HUES6 (cell line): ENCODE data around the gene KAT7.

Experiments
- H3K27ac ChIP-seq: 2 replicates; pipeline ENCODE4 v1.7.0; 2013; ENCODE audit warnings: low read depth, mild to moderate bottlenecking, low read length, inconsistent platforms
- H3K27me3 ChIP-seq: 2 replicates; pipeline ENCODE4 v1.6.1; 2013; ENCODE audit warnings: low read length; ENCODE audit not compliant: control insufficient read depth, insufficient read depth
- H3K36me3 ChIP-seq: 2 replicates; pipeline ENCODE4 v1.6.1; 2013; ENCODE audit warnings: low read length; ENCODE audit not compliant: control insufficient read depth, insufficient read depth
- H3K4me1 ChIP-seq: 2 replicates; pipeline ENCODE4 v1.6.1; 2013; ENCODE audit warnings: low read length; ENCODE audit not compliant: control insufficient read depth, insufficient read depth
- H3K4me3 ChIP-seq: 2 replicates; pipeline ENCODE4 v1.5.1; 2013; ENCODE audit warnings: low read depth, low read length
- H3K9ac ChIP-seq: one replicate; pipeline ENCODE4 v1.6.1; 2013; ENCODE audit warnings: mild to moderate bottlenecking, low read length
- H3K9me3 ChIP-seq: 2 replicates; pipeline ENCODE4 v1.6.1; 2013; ENCODE audit warnings: low read depth, low read length; ENCODE audit not compliant: control insufficient read depth, insufficient read depth

Gene KAT7

GRCh38 chr17:49783071-49783715 lies 5.3 kb upstream of the KAT7 start:
- Histone ChIP-seq H3K36me3 (no peaks in the 10 kb centered on the region), H3K9ac (no peak overlapping the region), H3K27me3 (no peaks in the 10 kb centered on the region; the same call in 1 of the 2 replicates), H3K4me3 (no peak overlapping the region), H3K27ac (no peak overlapping the region), H3K9me3 (no peaks in the 10 kb centered on the region), H3K4me1 (no peaks in the 10 kb centered on the region; the same call in 1 of the 2 replicates)

DNA sequence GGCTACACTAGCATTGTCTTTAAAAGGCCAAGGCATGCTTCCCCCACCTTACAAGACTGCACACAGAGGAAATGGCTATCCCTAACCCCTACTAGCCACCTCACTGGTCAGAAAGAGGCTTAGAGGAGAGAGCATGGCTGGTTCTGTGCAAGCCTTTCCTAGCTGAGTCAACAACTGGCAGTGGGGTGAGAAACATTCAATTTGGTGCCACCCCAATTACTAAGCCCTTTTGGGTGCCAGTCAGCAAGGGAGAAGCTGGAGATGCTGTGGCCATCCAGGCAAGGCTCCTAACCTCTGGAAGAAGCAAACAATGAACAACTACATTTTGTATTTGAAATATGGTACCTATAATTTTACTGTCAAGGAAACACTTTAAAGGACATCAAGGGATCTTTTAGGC lies 4.7 kb upstream of the KAT7 start:
- Histone ChIP-seq H3K27ac (no peak overlapping the region), H3K36me3 (no peaks in the 10 kb centered on the region), H3K9ac (no peak overlapping the region), H3K9me3 (no peaks in the 10 kb centered on the region), H3K27me3 (no peaks in the 10 kb centered on the region; the same call in 1 of the 2 replicates), H3K4me1 (no peaks in the 10 kb centered on the region; the same call in 1 of the 2 replicates), H3K4me3 (no peak overlapping the region)

GRCh38 chr17:49784636-49785035 lies 3.8 kb upstream of the KAT7 start:
- Histone ChIP-seq H3K27me3 (no peaks in the 10 kb centered on the region; the same call in 1 of the 2 replicates), H3K36me3 (0 out of 2 replicates have a peak, but pooled peaks cover 2% of the 10 kb centered on the region), H3K4me1 (peaks cover 3% of the 10 kb centered on the region; the same call in 1 of the 2 replicates), H3K4me3 (no peak overlapping the region), H3K9ac (no peak overlapping the region), H3K27ac (no peak overlapping the region), H3K9me3 (no peaks in the 10 kb centered on the region)

GRCh38 chr17:49787884-49788477 lies 500 bp upstream of the KAT7 start:
- peaks cover 20% of the 10 kb centered on the region for H3K36me3 ChIP-seq
- H3K4me3 ChIP-seq, result peak overlapping the region; percentile 93
- peak overlapping the region; percentile 59 for H3K9ac ChIP-seq
- H3K27me3 ChIP-seq, result no peaks in the 10 kb centered on the region; the same call in 1 of the 2 replicates
- peaks cover 6% of the 10 kb centered on the region; the same call in 1 of the 2 replicates for H3K4me1 ChIP-seq
- H3K9me3 ChIP-seq, result no peaks in the 10 kb centered on the region
- peak overlapping the region; percentile 35; the same call in 1 of the 2 replicates for H3K27ac ChIP-seq

DNA sequence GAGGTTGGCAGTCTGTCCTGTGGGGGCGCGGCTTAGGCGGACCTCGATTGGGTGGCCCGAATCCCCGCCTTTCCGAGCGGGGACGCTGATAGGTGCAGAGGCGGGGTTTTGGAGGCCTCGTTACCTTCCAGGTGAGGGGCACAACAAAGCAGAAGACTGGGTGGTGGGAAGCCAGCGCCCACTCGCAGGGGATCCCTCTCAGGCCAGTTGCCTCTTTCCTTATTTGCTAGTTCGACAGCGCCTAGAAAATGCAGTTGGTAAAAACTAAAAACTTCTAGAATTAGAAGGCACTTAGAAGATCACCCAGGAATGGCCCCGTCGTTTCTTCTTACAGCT lies 730 bp downstream of the KAT7 start:
- Histone ChIP-seq H3K9ac (no peak overlapping the region), H3K36me3 (peaks cover 27% of the 10 kb centered on the region), H3K4me3 (peak overlapping the region; percentile 61), H3K9me3 (no peaks in the 10 kb centered on the region), H3K27me3 (no peaks in the 10 kb centered on the region; the same call in 1 of the 2 replicates), H3K4me1 (peaks cover 6% of the 10 kb centered on the region; the same call in 1 of the 2 replicates), H3K27ac (no peak overlapping the region)

GRCh38 chr17:49793309-49793708 lies 4.8 kb downstream of the KAT7 start:
- H3K9me3 ChIP-seq, result no peaks in the 10 kb centered on the region
- no peak overlapping the region for H3K27ac ChIP-seq
- H3K36me3 ChIP-seq, result peaks cover 62% of the 10 kb centered on the region
- no peak overlapping the region for H3K4me3 ChIP-seq
- H3K9ac ChIP-seq, result no peak overlapping the region
- H3K27me3 ChIP-seq, result no peaks in the 10 kb centered on the region
- peaks cover 6% of the 10 kb centered on the region; the same call in 1 of the 2 replicates for H3K4me1 ChIP-seq

DNA sequence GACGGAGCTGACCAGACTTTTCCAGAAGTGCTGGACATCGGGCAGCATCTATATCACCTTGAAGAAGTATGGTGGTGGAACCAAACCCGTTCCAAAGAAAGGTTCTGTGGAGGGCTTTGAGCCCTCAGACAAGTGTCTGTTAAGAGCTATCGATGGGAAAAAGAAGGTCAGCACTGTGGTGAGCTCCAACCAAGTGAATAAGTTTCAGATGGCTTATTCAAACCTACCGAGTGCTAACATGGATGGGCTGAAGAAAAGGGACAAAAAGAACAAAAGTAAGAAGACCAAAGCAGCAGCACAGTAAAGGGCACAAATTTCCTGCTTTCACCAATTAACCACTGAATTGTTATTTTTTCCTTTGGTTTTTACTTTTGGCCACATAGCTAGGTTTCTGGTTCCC lies 6.9 kb downstream of the KAT7 start:
- Histone ChIP-seq H3K27me3 (no peaks in the 10 kb centered on the region), H3K9ac (no peak overlapping the region), H3K27ac (no peak overlapping the region), H3K9me3 (no peaks in the 10 kb centered on the region), H3K36me3 (peaks cover 74% of the 10 kb centered on the region), H3K4me3 (no peak overlapping the region), H3K4me1 (no peaks in the 10 kb centered on the region)

DNA sequence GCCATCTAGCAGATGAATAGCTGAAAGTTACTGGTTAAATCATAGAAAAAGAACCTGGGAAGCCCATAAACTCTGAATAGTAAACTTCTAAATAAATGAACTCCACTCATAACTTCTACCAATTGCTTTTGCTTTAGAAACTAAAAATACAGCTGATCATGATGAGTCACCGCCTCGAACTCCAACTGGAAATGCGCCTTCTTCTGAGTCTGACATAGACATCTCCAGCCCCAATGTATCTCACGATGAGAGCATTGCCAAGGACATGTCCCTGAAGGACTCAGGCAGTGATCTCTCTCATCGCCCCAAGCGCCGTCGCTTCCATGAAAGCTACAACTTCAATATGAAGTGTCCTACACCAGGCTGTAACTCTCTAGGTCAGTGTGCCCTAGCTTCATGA lies 9.7 kb downstream of the KAT7 start:
- H3K4me1 ChIP-seq, result no peaks in the 10 kb centered on the region
- H3K4me3 ChIP-seq, result no peak overlapping the region
- H3K27ac ChIP-seq, result no peak overlapping the region
- H3K9me3 ChIP-seq, result no peaks in the 10 kb centered on the region
- no peak overlapping the region for H3K9ac ChIP-seq
- no peaks in the 10 kb centered on the region for H3K27me3 ChIP-seq
- peaks cover 80% of the 10 kb centered on the region for H3K36me3 ChIP-seq

- H3K9ac ChIP-seq, result no peak overlapping the region
- no peaks in the 10 kb centered on the region for H3K4me1 ChIP-seq
- no peaks in the 10 kb centered on the region for H3K9me3 ChIP-seq
- H3K36me3 ChIP-seq, result peaks cover 75% of the 10 kb centered on the region
- no peak overlapping the region for H3K27ac ChIP-seq
- H3K4me3 ChIP-seq, result no peak overlapping the region
- no peaks in the 10 kb centered on the region for H3K27me3 ChIP-seq
These were observed 10.3 kb downstream of the KAT7 start for GRCh38 chr17:49798738-49799137.

DNA sequence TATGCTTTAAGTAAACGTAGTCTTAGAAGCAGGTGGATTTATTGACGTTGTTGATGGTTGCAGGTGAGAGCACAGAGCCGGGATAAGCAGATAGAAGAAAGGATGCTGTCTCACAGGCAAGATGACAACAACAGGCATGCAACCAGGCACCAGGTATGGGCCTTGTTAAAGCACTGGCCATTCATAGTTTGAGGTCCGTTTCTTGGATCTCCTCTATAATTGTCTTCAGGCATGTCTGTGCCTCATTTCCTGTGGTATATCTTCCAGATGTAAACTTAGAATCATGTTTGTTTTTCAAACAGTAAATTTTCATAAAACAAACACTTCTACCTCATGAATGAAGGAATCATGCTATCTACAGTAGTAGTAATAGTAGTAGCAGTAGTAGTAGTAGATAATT lies 20.6 kb downstream of the KAT7 start:
- H3K36me3 ChIP-seq, result peaks cover 70% of the 10 kb centered on the region
- no peaks in the 10 kb centered on the region for H3K9me3 ChIP-seq
- H3K27ac ChIP-seq, result no peak overlapping the region
- H3K4me1 ChIP-seq, result peaks cover 15% of the 10 kb centered on the region
- no peak overlapping the region for H3K4me3 ChIP-seq
- no peak overlapping the region for H3K9ac ChIP-seq
- H3K27me3 ChIP-seq, result no peaks in the 10 kb centered on the region

DNA sequence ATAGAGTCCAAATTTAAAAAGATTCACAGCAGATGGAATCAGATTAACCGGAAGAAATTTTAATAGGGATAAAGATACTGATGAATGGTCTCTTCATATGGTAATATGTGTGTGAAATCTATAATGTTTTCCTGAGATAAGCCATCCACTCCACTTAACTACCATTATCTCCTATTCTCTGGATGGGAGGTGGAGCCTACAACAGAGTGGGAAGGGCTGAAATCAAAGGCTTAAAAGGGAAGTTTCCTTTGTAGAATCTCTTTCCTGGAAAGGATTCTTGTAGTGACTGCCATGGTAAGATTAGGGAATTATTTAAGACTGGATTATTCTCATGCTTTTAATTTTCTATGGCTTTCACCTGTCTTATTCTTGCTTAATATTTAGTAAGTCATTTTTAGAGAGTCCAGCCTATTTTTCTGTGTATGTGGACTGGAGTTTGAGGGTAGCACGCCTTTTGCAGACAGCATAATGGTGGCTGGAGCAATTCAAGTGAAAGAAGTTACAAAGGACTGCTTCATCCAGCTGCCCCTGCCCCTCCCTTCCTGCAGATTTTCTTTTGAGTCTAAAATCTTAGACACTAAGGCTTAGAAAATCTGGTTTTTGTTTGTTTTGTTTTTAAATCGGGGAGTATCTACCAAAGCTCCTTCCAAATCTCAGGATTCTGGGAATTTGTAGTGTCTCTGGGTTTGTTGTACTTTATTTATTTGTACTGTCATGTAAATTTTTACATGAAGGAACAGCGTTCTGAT lies 26.5 kb downstream of the KAT7 start:
- no peaks in the 10 kb centered on the region for H3K27me3 ChIP-seq
- H3K36me3 ChIP-seq, result peaks cover 53% of the 10 kb centered on the region
- peaks cover 44% of the 10 kb centered on the region for H3K4me1 ChIP-seq
- peak overlapping the region; percentile 37 for H3K4me3 ChIP-seq
- H3K27ac ChIP-seq, result peak overlapping the region; percentile 75
- H3K9me3 ChIP-seq, result no peaks in the 10 kb centered on the region
- H3K9ac ChIP-seq, result peak overlapping the region; percentile 61
